OCI-LY3 (cell line): ENCODE data around the gene IL1RL1.

Source experiments
- CTCF ChIP-seq: fragments of 200-600, 300-600 bp; sonication (generic); IDR thresholded peaks from 2 replicates; pipeline ENCODE4 v1.5.1; 2014; ENCODE audit warnings: antibody characterized with exemption, low read length, low read depth
- EZH2phosphoT487 ChIP-seq: fragments of 200-600 bp; shearing (Covaris generic); IDR thresholded peaks from 2 replicates; pipeline ENCODE4 v1.6.1; 2018; ENCODE audit warnings: antibody characterized with exemption, mixed run types, low read depth

- TF ChIP-seq CTCF (no peak), EZH2phosphoT487 (no peak)
These were observed 31.5 kb downstream of the IL1RL1 start for GRCh38 chr2:102342888-102343287.
